HepG2 (cell line): ENCODE measurements around the gene TMCO6. TPM values are rescaled to one million over a fixed set of nuclear protein-coding genes. Genes with fewer than 3 reads are reported as not detected.
A peak's percentile ranks its signal among the peaks of the same experiment; 100 is the strongest.

Experiments
- ASH2L ChIP-seq: fragments of 300-600, 200-600 bp; sonication (generic); IDR thresholded peaks from 2 replicates; pipeline ENCODE4 v1.7.0; 2017; ENCODE audit warnings: low read depth, mild to moderate bottlenecking, moderate library complexity, mixed read lengths, low read length; ENCODE audit not compliant: insufficient read length
- GATAD2A ChIP-seq: IDR thresholded peaks from 2 replicates; pipeline ENCODE4 v1.6.1; 2016
- HMG20A ChIP-seq: IDR thresholded peaks from 2 replicates; pipeline ENCODE4 v1.6.1; 2016; ENCODE audit warnings: borderline replicate concordance
- KDM5A ChIP-seq: fragments of 200-600 bp; sonication (generic); IDR thresholded peaks from 2 replicates; pipeline ENCODE4 v1.7.0; 2018; ENCODE audit warnings: antibody characterized with exemption, mild to moderate bottlenecking, low read length, borderline replicate concordance
- KMT2A ChIP-seq: sonication (generic); formaldehyde crosslinking; IDR thresholded peaks from 2 replicates; pipeline ENCODE4 v1.4.0; 2020; ENCODE audit warnings: missing genetic modification reagents
- KMT2B ChIP-seq: IDR thresholded peaks from 2 replicates; pipeline ENCODE4 v1.6.1; 2016; ENCODE audit warnings: missing genetic modification reagents, missing compliant biosample characterization
- MXI1 ChIP-seq: IDR thresholded peaks from 3 replicates; pipeline ENCODE4 v1.6.1; 2012; ENCODE audit warnings: low read depth, low read length, inconsistent platforms, borderline replicate concordance
- REPIN1 ChIP-seq: sonication (generic); formaldehyde crosslinking; IDR thresholded peaks from 2 replicates; pipeline ENCODE4 v1.8.0; 2022; ENCODE audit warnings: missing genetic modification reagents, low read depth, mild to moderate bottlenecking, borderline replicate concordance
- ZNF101 ChIP-seq: sonication (generic); formaldehyde crosslinking; IDR thresholded peaks from 2 replicates; pipeline ENCODE4 v1.4.0; 2020; ENCODE audit warnings: mild to moderate bottlenecking, low read depth, missing genetic modification reagents, borderline replicate concordance
- ZNF782 ChIP-seq: sonication (generic); formaldehyde crosslinking; IDR thresholded peaks from 2 replicates; pipeline ENCODE4 v1.4.0; 2020; ENCODE audit warnings: missing genetic modification reagents, mild to moderate bottlenecking, borderline replicate concordance
- polyA plus RNA-seq, 8 experiments: library from polyadenylated mRNA; depleted of rRNA in 3 of 8; stranded (reverse) in 7 of 8; unstranded in 1 of 8; fragments of >200 nt; fragmentation: Illumina TruSeq in 4 of 8; extraction: Trizol in 4 of 8; gene quantifications; 2 replicates each; pipeline versions ENCODE4 v1.2.1 to v1.2.3, GENCODE V29; 2011 to 2016; ENCODE audit warnings: low read depth in 4 of 8, missing spikeins in 1 of 8, mixed read lengths in 1 of 8; ENCODE audit not compliant: insufficient read depth in 1 of 8
- total RNA-seq, 5 experiments: library from RNA; depleted of rRNA; stranded (reverse); fragments of >200 nt; fragmentation: Illumina TruSeq; extraction: Trizol; gene quantifications; 2 replicates each; pipeline ENCODE4 v1.2.3, GENCODE V29; 2016; ENCODE audit warnings: low read depth in 1 of 5
- TF ChIP-seq, protein P1 (sequence below): sonication (generic); formaldehyde crosslinking; conservative IDR thresholded peaks from 2 replicates; pipeline ENCODE4 v1.8.0; 2022; ENCODE audit warnings: missing genetic modification reagents
- TF ChIP-seq, protein P2 (sequence below): sonication (generic); formaldehyde crosslinking; conservative IDR thresholded peaks from 2 replicates; pipeline ENCODE4 v1.8.0; 2022; ENCODE audit warnings: low read depth, missing genetic modification reagents
- TF ChIP-seq, protein P3 (sequence below): sonication (generic); formaldehyde crosslinking; IDR thresholded peaks from 2 replicates; pipeline ENCODE4 v1.4.0; 2020; ENCODE audit warnings: missing genetic modification reagents
- TF ChIP-seq, protein P4 (sequence below): IDR thresholded peaks from 2 replicates; pipeline ENCODE4 v1.6.1; 2016; ENCODE audit warnings: mild to moderate bottlenecking
- TF ChIP-seq, protein P5 (sequence below): sonication (generic); formaldehyde crosslinking; IDR thresholded peaks from 2 replicates; pipeline ENCODE4 v1.4.0; 2020; ENCODE audit warnings: missing genetic modification reagents

The TMCO6 gene
- total and polyA plus RNA-seq, 2 of the 13 experiments (the other 11 are each of a cell fraction or from before 2014, with no cell fraction given) = 16.6 to 28.2 TPM

DNA sequence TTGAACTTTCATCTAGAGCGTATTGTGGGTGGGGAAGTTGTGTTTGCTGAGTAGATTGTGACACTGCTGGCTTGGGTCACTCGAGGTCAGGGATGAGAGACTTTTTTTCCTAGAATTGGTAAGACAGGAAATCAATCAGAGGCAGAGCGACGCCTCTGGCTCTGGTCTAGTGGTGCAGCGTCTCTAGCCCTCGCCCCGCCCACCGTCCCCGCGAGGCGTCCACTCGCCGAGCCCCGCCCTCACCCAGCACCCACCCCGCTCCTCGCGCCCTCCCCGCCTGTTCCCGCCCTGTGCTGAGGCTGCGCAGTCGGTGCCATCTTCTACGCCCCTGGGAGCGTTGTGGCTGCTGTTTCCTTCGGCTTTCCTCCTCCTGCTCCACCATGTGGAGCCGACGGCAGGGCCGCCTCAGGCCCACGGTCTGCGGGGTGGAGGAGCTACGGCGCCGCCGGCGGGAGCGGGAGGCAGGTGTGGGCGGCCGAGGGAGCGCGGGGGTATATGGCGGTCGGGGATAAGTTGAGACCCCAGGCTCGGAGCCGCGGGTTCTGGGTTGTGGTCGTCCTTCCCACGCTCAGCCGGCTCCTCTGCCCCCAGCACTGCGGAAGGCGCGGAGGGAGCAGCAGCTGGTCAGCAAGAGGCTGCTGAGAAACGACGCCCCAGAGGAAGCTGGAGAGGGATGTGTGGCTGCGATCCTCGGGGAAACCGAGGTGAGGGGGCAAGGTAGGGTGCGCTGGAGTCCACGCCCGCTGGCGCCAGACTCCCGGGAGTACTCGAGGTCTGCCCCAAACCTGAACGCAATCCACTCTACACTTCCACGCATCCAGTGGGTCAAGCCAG lies at the start of gene TMCO6 (continued):
- TF ChIP-seq, protein P1, sequence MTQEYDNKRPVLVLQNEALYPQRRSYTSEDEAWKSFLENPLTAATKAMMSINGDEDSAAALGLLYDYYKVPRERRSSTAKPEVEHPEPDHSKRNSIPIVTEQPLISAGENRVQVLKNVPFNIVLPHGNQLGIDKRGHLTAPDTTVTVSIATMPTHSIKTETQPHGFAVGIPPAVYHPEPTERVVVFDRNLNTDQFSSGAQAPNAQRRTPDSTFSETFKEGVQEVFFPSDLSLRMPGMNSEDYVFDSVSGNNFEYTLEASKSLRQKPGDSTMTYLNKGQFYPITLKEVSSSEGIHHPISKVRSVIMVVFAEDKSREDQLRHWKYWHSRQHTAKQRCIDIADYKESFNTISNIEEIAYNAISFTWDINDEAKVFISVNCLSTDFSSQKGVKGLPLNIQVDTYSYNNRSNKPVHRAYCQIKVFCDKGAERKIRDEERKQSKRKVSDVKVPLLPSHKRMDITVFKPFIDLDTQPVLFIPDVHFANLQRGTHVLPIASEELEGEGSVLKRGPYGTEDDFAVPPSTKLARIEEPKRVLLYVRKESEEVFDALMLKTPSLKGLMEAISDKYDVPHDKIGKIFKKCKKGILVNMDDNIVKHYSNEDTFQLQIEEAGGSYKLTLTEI = no peak
- TF ChIP-seq GATAD2A (CRISPR knock-in tag) (peak; percentile 87), ASH2L (peak; percentile 13), REPIN1 (peak; percentile 81), KMT2A (CRISPR knock-in tag) (peak; percentile 41; the same call in 1 of the 2 replicates), KMT2B (CRISPR knock-in tag) (peak; percentile 53), KDM5A (peak; percentile 54; the same call in 1 of the 2 replicates), MXI1 (peak; percentile 63; the same call in 1 of the 3 replicates), ZNF782 (CRISPR knock-in tag) (peak; percentile 64; the same call in 1 of the 2 replicates), HMG20A (peak; percentile 77), ZNF101 (CRISPR knock-in tag) (peak; percentile 88; the same call in 1 of the 2 replicates)
- TF ChIP-seq, protein P2, sequence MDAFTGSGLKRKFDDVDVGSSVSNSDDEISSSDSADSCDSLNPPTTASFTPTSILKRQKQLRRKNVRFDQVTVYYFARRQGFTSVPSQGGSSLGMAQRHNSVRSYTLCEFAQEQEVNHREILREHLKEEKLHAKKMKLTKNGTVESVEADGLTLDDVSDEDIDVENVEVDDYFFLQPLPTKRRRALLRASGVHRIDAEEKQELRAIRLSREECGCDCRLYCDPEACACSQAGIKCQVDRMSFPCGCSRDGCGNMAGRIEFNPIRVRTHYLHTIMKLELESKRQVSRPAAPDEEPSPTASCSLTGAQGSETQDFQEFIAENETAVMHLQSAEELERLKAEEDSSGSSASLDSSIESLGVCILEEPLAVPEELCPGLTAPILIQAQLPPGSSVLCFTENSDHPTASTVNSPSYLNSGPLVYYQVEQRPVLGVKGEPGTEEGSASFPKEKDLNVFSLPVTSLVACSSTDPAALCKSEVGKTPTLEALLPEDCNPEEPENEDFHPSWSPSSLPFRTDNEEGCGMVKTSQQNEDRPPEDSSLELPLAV (CRISPR knock-in tag) = no peak
- TF ChIP-seq, protein P3, sequence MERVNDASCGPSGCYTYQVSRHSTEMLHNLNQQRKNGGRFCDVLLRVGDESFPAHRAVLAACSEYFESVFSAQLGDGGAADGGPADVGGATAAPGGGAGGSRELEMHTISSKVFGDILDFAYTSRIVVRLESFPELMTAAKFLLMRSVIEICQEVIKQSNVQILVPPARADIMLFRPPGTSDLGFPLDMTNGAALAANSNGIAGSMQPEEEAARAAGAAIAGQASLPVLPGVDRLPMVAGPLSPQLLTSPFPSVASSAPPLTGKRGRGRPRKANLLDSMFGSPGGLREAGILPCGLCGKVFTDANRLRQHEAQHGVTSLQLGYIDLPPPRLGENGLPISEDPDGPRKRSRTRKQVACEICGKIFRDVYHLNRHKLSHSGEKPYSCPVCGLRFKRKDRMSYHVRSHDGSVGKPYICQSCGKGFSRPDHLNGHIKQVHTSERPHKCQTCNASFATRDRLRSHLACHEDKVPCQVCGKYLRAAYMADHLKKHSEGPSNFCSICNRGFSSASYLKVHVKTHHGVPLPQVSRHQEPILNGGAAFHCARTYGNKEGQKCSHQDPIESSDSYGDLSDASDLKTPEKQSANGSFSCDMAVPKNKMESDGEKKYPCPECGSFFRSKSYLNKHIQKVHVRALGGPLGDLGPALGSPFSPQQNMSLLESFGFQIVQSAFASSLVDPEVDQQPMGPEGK (CRISPR knock-in tag) = peak; percentile 74
- TF ChIP-seq, protein P4, sequence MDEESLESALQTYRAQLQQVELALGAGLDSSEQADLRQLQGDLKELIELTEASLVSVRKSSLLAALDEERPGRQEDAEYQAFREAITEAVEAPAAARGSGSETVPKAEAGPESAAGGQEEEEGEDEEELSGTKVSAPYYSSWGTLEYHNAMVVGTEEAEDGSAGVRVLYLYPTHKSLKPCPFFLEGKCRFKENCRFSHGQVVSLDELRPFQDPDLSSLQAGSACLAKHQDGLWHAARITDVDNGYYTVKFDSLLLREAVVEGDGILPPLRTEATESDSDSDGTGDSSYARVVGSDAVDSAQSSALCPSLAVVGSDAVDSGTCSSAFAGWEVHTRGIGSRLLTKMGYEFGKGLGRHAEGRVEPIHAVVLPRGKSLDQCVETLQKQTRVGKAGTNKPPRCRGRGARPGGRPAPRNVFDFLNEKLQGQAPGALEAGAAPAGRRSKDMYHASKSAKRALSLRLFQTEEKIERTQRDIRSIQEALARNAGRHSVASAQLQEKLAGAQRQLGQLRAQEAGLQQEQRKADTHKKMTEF (CRISPR knock-in tag) = peak; percentile 93; the same call in 1 of the 2 replicates
- TF ChIP-seq, protein P5, sequence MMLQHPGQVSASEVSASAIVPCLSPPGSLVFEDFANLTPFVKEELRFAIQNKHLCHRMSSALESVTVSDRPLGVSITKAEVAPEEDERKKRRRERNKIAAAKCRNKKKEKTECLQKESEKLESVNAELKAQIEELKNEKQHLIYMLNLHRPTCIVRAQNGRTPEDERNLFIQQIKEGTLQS (CRISPR knock-in tag) = peak; percentile 21; the same call in 1 of the 2 replicates
